ENCODE data around the gene GPR141. TPM values are rescaled to one million over a fixed set of nuclear protein-coding genes. Genes with fewer than 3 reads are reported as not detected.

GPR141 gene
- total RNA-seq, 1 donor from 2014 or later: 1.7 TPM

GRCh38 chr7:37786741-37787569 lies 103.4 kb downstream of the GPR141 start:
- no peak for DNase-seq

Other genes with a start within 250 kb of the GPR141 start
- gene ELMO1, start 234.9 kb upstream of the GPR141 start, total RNA-seq: 59.9 TPM
- 0.10 TPM for gene NME8, start 164.8 kb downstream of the GPR141 start, total RNA-seq
- 49.5 TPM for gene SFRP4, start 233.1 kb downstream of the GPR141 start, total RNA-seq
- gene EPDR1, start 236.9 kb downstream of the GPR141 start, total RNA-seq: 220 TPM